HepG2 (cell line): ENCODE data around the gene GNA12. TPM values are rescaled to one million over a fixed set of nuclear protein-coding genes. Genes with fewer than 3 reads are reported as not detected.

Source experiments
- ATAC-seq: fragments of 200-7000 bp; cut with Tn5 transposase; 3 replicates; pipeline ENCODE4 v1.9.1; 2020; ENCODE audit warnings: mild to moderate bottlenecking, moderate library complexity
- BruUV-seq: library from RNA; stranded (reverse); fragments of 400-500 nt; replicated peaks from 2 replicates; lab custom pipeline; 2021; lab: Mats Ljungman, UMichigan
- CTCF ChIA-PET: fragments of 300-600 bp; formaldehyde crosslinking; extraction: SDS; loops from one replicate; lab custom pipeline; 2021; ENCODE audit warnings: low total read pairs, inconsistent platforms, low intra/inter-chr PET ratio; lab: Yijun Ruan, JAX
- POLR2A ChIA-PET: fragments of 350-600 bp; sonication (Branson Sonifier 250); formaldehyde crosslinking; loops from one replicate; lab custom pipeline; 2020; ENCODE audit warnings: antibody characterized with exemption, inconsistent platforms; lab: Yijun Ruan, JAX
- DNase-seq: peaks from one replicate; pipeline ENCODE4 v3.0.0-alpha.2; 2015; ENCODE audit warnings: low spot score
- FAIRE-seq: peaks from 3 replicates; lab custom pipeline; 2011; peaks lifted over from hg19 to GRCh38; lab: Jason Lieb, UNC
- H2AFZ ChIP-seq: one replicate; pipeline ENCODE4 v1.6.1; 2011; ENCODE audit warnings: low read length, inconsistent platforms
- H3K27ac ChIP-seq: fragments of 300-600 bp; 3 replicates; pipeline ENCODE4 v1.8.0; 2011; ENCODE audit warnings: mixed run types, mild to moderate bottlenecking, mixed read lengths, low read length, inconsistent platforms; ENCODE audit not compliant: insufficient read depth; ENCODE audit errors: extremely low read length
- H3K27me3 ChIP-seq, 2 experiments: fragments of 200-600 bp in 1 of 2; 2 replicates in 1 of 2; 3 replicates in 1 of 2; pipeline versions ENCODE4 v1.6.0 to v1.8.0; 2011; ENCODE audit warnings: low read length in 2 of 2, mild to moderate bottlenecking in 2 of 2, moderate library complexity in 2 of 2, inconsistent platforms in 1 of 2; ENCODE audit not compliant: insufficient read depth in 2 of 2, control insufficient read depth in 1 of 2
- H3K36me3 ChIP-seq, 2 experiments: fragments of 200-600 bp in 1 of 2; replicated peaks in 1 of 2; 2 replicates in 1 of 2; 3 replicates in 1 of 2; pipeline versions ENCODE4 v1.5.1 to v1.8.0; 2011; ENCODE audit warnings: low read length in 2 of 2, inconsistent platforms in 1 of 2; ENCODE audit not compliant: insufficient read depth in 2 of 2, control insufficient read depth in 1 of 2
- H3K4me1 ChIP-seq: 2 replicates; pipeline ENCODE4 v1.5.1; 2012; ENCODE audit warnings: low read length, inconsistent platforms; ENCODE audit not compliant: insufficient read depth
- H3K4me2 ChIP-seq: 2 replicates; pipeline ENCODE4 v1.6.0; 2011; ENCODE audit warnings: low read depth, low read length, inconsistent platforms
- H3K4me3 ChIP-seq, 3 experiments: fragments of 200-600 bp in 1 of 3; sonication (generic), shearing (Covaris generic) in 1 of 3; replicated peaks in 1 of 3; 2 replicates each; pipeline ENCODE4 v1.5.1; 2011 to 2016; ENCODE audit warnings: low read length in 3 of 3, inconsistent platforms in 2 of 3, low read depth in 2 of 3, mild to moderate bottlenecking in 2 of 3, control low read depth in 1 of 3, mixed read lengths in 1 of 3; ENCODE audit not compliant: insufficient read depth in 1 of 3
- H3K79me2 ChIP-seq: one replicate; pipeline ENCODE4 v1.6.1; 2011; ENCODE audit warnings: low read length, inconsistent platforms; ENCODE audit not compliant: insufficient read depth
- H3K9ac ChIP-seq: 2 replicates; pipeline ENCODE4 v1.6.0; 2011; ENCODE audit warnings: mild to moderate bottlenecking, low read depth, low read length, inconsistent platforms; ENCODE audit not compliant: insufficient read depth
- H3K9me3 ChIP-seq: 2 replicates; pipeline ENCODE4 v1.5.1; 2012; ENCODE audit warnings: mild to moderate bottlenecking, low read length
- H4K20me1 ChIP-seq: 2 replicates; pipeline ENCODE4 v1.6.0; 2011; ENCODE audit warnings: inconsistent platforms, mild to moderate bottlenecking, low read length, moderate library complexity; ENCODE audit not compliant: insufficient read depth
- KDM5B ChIP-seq: sonication (generic); formaldehyde crosslinking; IDR thresholded peaks from 2 replicates; pipeline ENCODE4 v1.4.0; 2020; ENCODE audit warnings: missing genetic modification reagents, mild to moderate bottlenecking, borderline replicate concordance
- KDM6A ChIP-seq: IDR thresholded peaks from 2 replicates; pipeline ENCODE4 v1.6.1; 2016; ENCODE audit warnings: low read depth
- SRSF9 ChIP-seq: fragments of 200-400 bp; formaldehyde crosslinking; IDR thresholded peaks from 2 replicates; pipeline ENCODE4 v1.6.1; 2018; ENCODE audit warnings: borderline replicate concordance, mild to moderate bottlenecking, low read depth, low read length; ENCODE audit not compliant: insufficient read depth, poor library complexity, severe bottlenecking
- ZNF260 ChIP-seq: sonication (generic); formaldehyde crosslinking; IDR thresholded peaks from 2 replicates; pipeline ENCODE4 v1.4.0; 2020; ENCODE audit warnings: missing genetic modification reagents, low read depth, mild to moderate bottlenecking, borderline replicate concordance
- ZNF609 ChIP-seq: sonication (generic); formaldehyde crosslinking; IDR thresholded peaks from 2 replicates; pipeline ENCODE4 v1.4.0; 2020; ENCODE audit warnings: mild to moderate bottlenecking, missing genetic modification reagents, borderline replicate concordance
- ZNF629 ChIP-seq: sonication (generic); formaldehyde crosslinking; conservative IDR thresholded peaks from 2 replicates; pipeline ENCODE4 v1.5.0; 2020; ENCODE audit warnings: missing genetic modification reagents
- WGBS: methylation state at CpG from one replicate; pipeline ENCODE4 v1.1.6; 2017; ENCODE audit warnings: low lambda C conversion rate; 5-methylcytosine and 5-hydroxymethylcytosine counted together
- in situ Hi-C: cut with HindIII; loops from 2 replicates; pipeline ENCODE4 v1.10.0; 2017; ENCODE audit warnings: low pct_unique_long_range_greater_than_20kb; ENCODE audit not compliant: extremely low pct_ligation_motif_present
- intact Hi-C: fragments of 100-400 bp; cut with micrococcal nuclease; formaldehyde crosslinking; loops from one replicate; pipeline ENCODE4 v1.10.0; 2022; ENCODE audit not compliant: unreplicated experiment
- polyA plus RNA-seq, 8 experiments: library from polyadenylated mRNA; depleted of rRNA in 3 of 8; stranded (reverse) in 7 of 8; unstranded in 1 of 8; fragments of >200 nt; fragmentation: Illumina TruSeq in 4 of 8; extraction: Trizol in 4 of 8; gene quantifications; 2 replicates each; pipeline versions ENCODE4 v1.2.1 to v1.2.3, GENCODE V29; 2011 to 2016; ENCODE audit warnings: low read depth in 4 of 8, missing spikeins in 1 of 8, mixed read lengths in 1 of 8; ENCODE audit not compliant: insufficient read depth in 1 of 8
- total RNA-seq, 5 experiments: library from RNA; depleted of rRNA; stranded (reverse); fragments of >200 nt; fragmentation: Illumina TruSeq; extraction: Trizol; gene quantifications; 2 replicates each; pipeline ENCODE4 v1.2.3, GENCODE V29; 2016; ENCODE audit warnings: low read depth in 1 of 5

Gene GNA12
- total and polyA plus RNA-seq, 2 of the 13 experiments (the other 11 are each of a cell fraction or from before 2014, with no cell fraction given): 16.2 to 50.9 TPM

- TF ChIP-seq ZNF260 (CRISPR knock-in tag) (no peak), KDM6A (CRISPR knock-in tag) (no peak), ZNF629 (CRISPR knock-in tag) (peak; percentile 96), SRSF9 (no peak)
- TF ChIP-seq, all 625 proteins: peak for 9
Observed at GRCh38 chr7:2859952-2860351, 15.8 kb upstream of the GNA12 start (continued).

GRCh38 chr7:2858621-2859020 lies 14.5 kb upstream of the GNA12 start:
- intact Hi-C loops: no loop called here
- no peak overlapping the region for H3K4me2 ChIP-seq
- POLR2A ChIA-PET: no interaction called here
- H3K4me1 ChIP-seq: peaks cover 62% of the 10 kb centered on the region
- no peaks in the 10 kb centered on the region for H4K20me1 ChIP-seq
- TF ChIP-seq KDM5B (CRISPR knock-in tag) (0 out of 2 replicates have a peak, but pooled peaks have one; percentile 21), ZNF609 (CRISPR knock-in tag) (no peak)
- TF ChIP-seq, all 625 proteins: peak for 1
- WGBS: 76% methylated on average over 5 of the region's 5 CpGs
- in situ Hi-C loops: no loop called here
- no peaks in the 10 kb centered on the region for H3K79me2 ChIP-seq
- CTCF ChIA-PET: no interaction called here
- no peak overlapping the region for H3K4me3 ChIP-seq
- no peak overlapping the region for H2AFZ ChIP-seq
- no peaks in the 10 kb centered on the region for H3K27me3 ChIP-seq
- FAIRE-seq: no peak
- no peaks in the 10 kb centered on the region for H3K36me3 ChIP-seq
- no peaks in the 10 kb centered on the region for H3K9me3 ChIP-seq
- no peak overlapping the region for H3K9ac ChIP-seq
- ATAC-seq: no peak
- BruUV-seq: no TSS peak
- no peak for DNase-seq
- H3K27ac ChIP-seq: no peak overlapping the region
